WTC11 (cell line): ENCODE data around the gene CAMTA1. TPM values are rescaled to one million over a fixed set of nuclear protein-coding genes. Genes with fewer than 3 reads are reported as not detected.

Source experiments
- ATAC-seq: fragments of 200-7000 bp; cut with Tn5 transposase; 2 replicates; pipeline ENCODE4 v1.10.0; 2021; ENCODE audit warnings: mild to moderate bottlenecking, moderate library complexity
- CTCF ChIA-PET: fragments of 300-600 bp; sonication (Branson Sonifier 250); formaldehyde crosslinking; loops from one replicate; lab custom pipeline; 2021; ENCODE audit warnings: antibody characterized with exemption; lab: Charles Lee
- POLR2A ChIA-PET: fragments of 350-600 bp; sonication (Branson Sonifier 250); formaldehyde crosslinking; loops from one replicate; lab custom pipeline; 2021; ENCODE audit warnings: antibody characterized with exemption; lab: Charles Lee
- DNase-seq: peaks from one replicate; pipeline ENCODE4 v3.0.0; 2021; ENCODE audit warnings: low spot score
- H3K27ac Mint-ChIP-seq: 2 replicates; pipeline ENCODE4 v1.8.0; 2021; ENCODE audit warnings: mixed read lengths
- H3K27me3 Mint-ChIP-seq: 2 replicates; pipeline ENCODE4 v1.8.0; 2021; ENCODE audit warnings: low read depth, mild to moderate bottlenecking, moderate library complexity, mixed read lengths
- H3K36me3 Mint-ChIP-seq: 2 replicates; pipeline ENCODE4 v1.8.0; 2021; ENCODE audit warnings: mixed read lengths
- H3K4me1 Mint-ChIP-seq: 2 replicates; pipeline ENCODE4 v1.8.0; 2022; ENCODE audit warnings: mixed read lengths
- H3K4me3 Mint-ChIP-seq: 2 replicates; pipeline ENCODE4 v1.8.0; 2021; ENCODE audit warnings: mild to moderate bottlenecking, moderate library complexity, mixed read lengths
- H3K9me3 Mint-ChIP-seq: 2 replicates; pipeline ENCODE4 v1.8.0; 2021; ENCODE audit warnings: mixed read lengths
- CREB1 ChIP-seq: sonication (generic); formaldehyde crosslinking; IDR thresholded peaks from 2 replicates; pipeline ENCODE4 v1.8.0; 2023; ENCODE audit warnings: mild to moderate bottlenecking, missing genetic modification reagents
- ESRRA ChIP-seq: sonication (generic); formaldehyde crosslinking; IDR thresholded peaks from 2 replicates; pipeline ENCODE4 v1.8.1; 2022; ENCODE audit warnings: mild to moderate bottlenecking, missing genetic modification reagents, borderline replicate concordance
- GTF2I ChIP-seq: fragments of 250-450 bp; sonication (Bioruptor Pico); conservative IDR thresholded peaks from 2 replicates; pipeline ENCODE4 v1.4.0; 2021; ENCODE audit warnings: mild to moderate bottlenecking
- MYBL2 ChIP-seq: sonication (generic); formaldehyde crosslinking; IDR thresholded peaks from 2 replicates; pipeline ENCODE4 v1.8.1; 2023; ENCODE audit warnings: mild to moderate bottlenecking, moderate library complexity, missing genetic modification reagents
- NR2C2 ChIP-seq: sonication (generic); formaldehyde crosslinking; IDR thresholded peaks from 2 replicates; pipeline ENCODE4 v1.8.0; 2022; ENCODE audit warnings: mild to moderate bottlenecking, missing genetic modification reagents
- NR3C1 ChIP-seq: sonication (generic); formaldehyde crosslinking; conservative IDR thresholded peaks from 2 replicates; pipeline ENCODE4 v1.8.1; 2023; ENCODE audit warnings: low read depth, mild to moderate bottlenecking, missing genetic modification reagents
- PRRX2 ChIP-seq: fragments of 250-450 bp; sonication (Bioruptor Pico); IDR thresholded peaks from 2 replicates; pipeline ENCODE4 v1.8.0; 2021; ENCODE audit warnings: mild to moderate bottlenecking
- RORB ChIP-seq: fragments of 250-450 bp; sonication (Bioruptor Pico); IDR thresholded peaks from 2 replicates; pipeline ENCODE4 v1.9.0; 2021; ENCODE audit warnings: mild to moderate bottlenecking
- SMAD3 ChIP-seq: sonication (generic); formaldehyde crosslinking; IDR thresholded peaks from 2 replicates; pipeline ENCODE4 v1.8.0; 2022; ENCODE audit warnings: missing genetic modification reagents, mild to moderate bottlenecking, borderline replicate concordance
- SMAD4 ChIP-seq: sonication (generic); formaldehyde crosslinking; IDR thresholded peaks from 2 replicates; pipeline ENCODE4 v1.8.0; 2022; ENCODE audit warnings: mild to moderate bottlenecking, missing genetic modification reagents
- SOX15 ChIP-seq: fragments of 250-450 bp; sonication (Bioruptor Pico); IDR thresholded peaks from 2 replicates; pipeline ENCODE4 v1.9.0; 2021; ENCODE audit warnings: mild to moderate bottlenecking
- SP1 ChIP-seq: sonication (generic); formaldehyde crosslinking; conservative IDR thresholded peaks from 2 replicates; pipeline ENCODE4 v1.8.1; 2022; ENCODE audit warnings: missing genetic modification reagents
- TP53 ChIP-seq: sonication (generic); formaldehyde crosslinking; IDR thresholded peaks from 2 replicates; pipeline ENCODE4 v1.8.1; 2023; ENCODE audit warnings: mild to moderate bottlenecking, missing genetic modification reagents
- ZNF416 ChIP-seq: fragments of 250-450 bp; sonication (Bioruptor Pico); IDR thresholded peaks from 2 replicates; pipeline ENCODE4 v1.9.0; 2021; ENCODE audit warnings: mild to moderate bottlenecking, inconsistent platforms
- ZNF423 ChIP-seq: fragments of 250-450 bp; sonication (Bioruptor Pico); IDR thresholded peaks from 2 replicates; pipeline ENCODE4 v2.1.2; 2022; ENCODE audit warnings: mild to moderate bottlenecking, moderate library complexity
- total RNA-seq: library from RNA; stranded (reverse); gene quantifications from 3 replicates; pipeline ENCODE4 v1.2.3, GENCODE V29; 2021
- TF ChIP-seq, protein P1 (sequence below): sonication (generic); formaldehyde crosslinking; IDR thresholded peaks from 2 replicates; pipeline ENCODE4 v1.8.1; 2022; ENCODE audit warnings: missing genetic modification reagents, borderline replicate concordance
- TF ChIP-seq, protein P2 (sequence below): sonication (generic); formaldehyde crosslinking; IDR thresholded peaks from 2 replicates; pipeline ENCODE4 v1.8.0; 2023; ENCODE audit warnings: missing genetic modification reagents, mild to moderate bottlenecking, borderline replicate concordance
- TF ChIP-seq, protein P3 (sequence below): sonication (generic); formaldehyde crosslinking; IDR thresholded peaks from 2 replicates; pipeline ENCODE4 v1.8.1; 2022; ENCODE audit warnings: mild to moderate bottlenecking, moderate library complexity, missing genetic modification reagents

CAMTA1 gene
- total RNA-seq, 1 experiment from 2014 or later: 86.4 TPM

DNA sequence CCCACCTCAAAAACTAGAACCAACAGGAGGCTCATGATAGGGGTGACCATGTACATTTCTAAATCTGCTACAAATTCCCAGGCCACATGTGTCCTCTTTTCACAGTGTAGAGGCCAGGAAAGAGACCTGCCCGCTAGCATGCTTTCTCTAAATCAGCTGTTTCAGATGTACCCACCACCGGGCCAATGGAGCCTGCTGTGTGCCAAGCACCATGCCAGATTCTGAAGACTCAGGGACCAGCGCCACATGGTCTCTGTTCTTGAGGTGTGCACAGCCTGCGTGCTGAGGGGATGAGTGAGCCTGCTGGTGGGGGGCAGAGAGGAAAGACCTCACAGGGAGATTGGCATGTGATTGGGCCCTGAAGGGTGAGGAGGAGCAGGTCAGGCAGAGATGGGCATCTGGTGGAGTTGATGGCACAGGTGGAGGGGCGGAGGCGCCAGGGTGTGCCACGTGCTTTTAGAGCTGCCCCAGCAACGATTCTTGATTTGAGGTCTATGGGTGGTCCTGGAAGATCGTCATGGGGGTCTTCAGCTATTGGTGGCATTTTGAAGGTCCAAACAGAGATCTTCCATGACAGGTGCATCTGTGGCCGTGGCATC is 500.7 kb downstream of the CAMTA1 start:
- TF ChIP-seq RORB (CRISPR knock-in tag) (no peak), SP1 (CRISPR knock-in tag) (no peak), ESRRA (CRISPR knock-in tag) (no peak), ZNF423 (CRISPR knock-in tag) (no peak), TP53 (CRISPR knock-in tag) (no peak), NR2C2 (no peak), SOX15 (CRISPR knock-in tag) (no peak), MYBL2 (CRISPR knock-in tag) (no peak)
- Mint-ChIP-seq H3K36me3 (no peaks in the 10 kb centered on the region), H3K27me3 (no peaks in the 10 kb centered on the region; the same call in 1 of the 2 replicates), H3K9me3 (peaks cover 10% of the 10 kb centered on the region), H3K4me1 (peaks cover 25% of the 10 kb centered on the region), H3K4me3 (no peak overlapping the region), H3K27ac (no peak overlapping the region)
- ChIA-PET POLR2A (no interaction called here), CTCF (interaction anchor here (0.7 kb wide), 1 partner anchor 13 kb away, joined by 3 read pairs; no protein-coding TSS in a partner anchor)
- DNase-seq (no peak), ATAC-seq (no peak)

DNA sequence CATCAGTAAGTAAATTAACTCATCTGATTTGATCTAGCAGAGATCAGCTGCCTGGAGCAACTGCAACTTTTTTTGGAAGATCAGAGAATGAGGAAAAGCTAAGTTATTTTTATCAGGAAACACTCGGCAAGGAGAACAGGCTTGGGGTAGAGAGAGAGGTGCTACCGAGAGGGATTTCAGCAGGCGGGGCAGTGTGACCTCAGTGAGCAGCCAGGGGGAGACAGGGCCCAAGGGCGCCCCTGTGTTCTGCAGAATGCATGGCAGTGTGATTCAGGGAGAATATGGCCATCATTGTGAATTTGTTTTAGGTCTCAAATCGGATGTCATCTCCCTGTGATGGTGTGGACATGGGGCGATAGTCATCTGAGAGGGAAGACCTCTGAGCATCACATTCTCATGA is 501.8 kb downstream of the CAMTA1 start:
- POLR2A ChIA-PET: no interaction called here
- 0 out of 2 replicates have a peak, but pooled peaks have one; percentile 35 for ATAC-seq
- H3K27me3 Mint-ChIP-seq: no peaks in the 10 kb centered on the region; the same call in 1 of the 2 replicates
- H3K4me1 Mint-ChIP-seq: peaks cover 19% of the 10 kb centered on the region
- CTCF ChIA-PET: interaction anchor here (0.7 kb wide), 1 partner anchor 12 kb away, joined by 3 read pairs; no protein-coding TSS in a partner anchor
- DNase-seq: no peak
- TF ChIP-seq, protein P1, sequence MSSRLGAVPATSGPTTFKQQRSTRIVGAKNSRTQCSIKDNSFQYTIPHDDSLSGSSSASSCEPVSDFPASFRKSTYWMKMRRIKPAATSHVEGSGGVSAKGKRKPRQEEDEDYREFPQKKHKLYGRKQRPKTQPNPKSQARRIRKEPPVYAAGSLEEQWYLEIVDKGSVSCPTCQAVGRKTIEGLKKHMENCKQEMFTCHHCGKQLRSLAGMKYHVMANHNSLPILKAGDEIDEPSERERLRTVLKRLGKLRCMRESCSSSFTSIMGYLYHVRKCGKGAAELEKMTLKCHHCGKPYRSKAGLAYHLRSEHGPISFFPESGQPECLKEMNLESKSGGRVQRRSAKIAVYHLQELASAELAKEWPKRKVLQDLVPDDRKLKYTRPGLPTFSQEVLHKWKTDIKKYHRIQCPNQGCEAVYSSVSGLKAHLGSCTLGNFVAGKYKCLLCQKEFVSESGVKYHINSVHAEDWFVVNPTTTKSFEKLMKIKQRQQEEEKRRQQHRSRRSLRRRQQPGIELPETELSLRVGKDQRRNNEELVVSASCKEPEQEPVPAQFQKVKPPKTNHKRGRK (CRISPR knock-in tag): no peak
- TF ChIP-seq SMAD4 (CRISPR knock-in tag) (no peak), NR3C1 (CRISPR knock-in tag) (no peak), GTF2I (CRISPR knock-in tag) (no peak), ZNF416 (CRISPR knock-in tag) (no peak), CREB1 (CRISPR knock-in tag) (no peak), SMAD3 (CRISPR knock-in tag) (no peak), PRRX2 (no peak)
- TF ChIP-seq, protein P2, sequence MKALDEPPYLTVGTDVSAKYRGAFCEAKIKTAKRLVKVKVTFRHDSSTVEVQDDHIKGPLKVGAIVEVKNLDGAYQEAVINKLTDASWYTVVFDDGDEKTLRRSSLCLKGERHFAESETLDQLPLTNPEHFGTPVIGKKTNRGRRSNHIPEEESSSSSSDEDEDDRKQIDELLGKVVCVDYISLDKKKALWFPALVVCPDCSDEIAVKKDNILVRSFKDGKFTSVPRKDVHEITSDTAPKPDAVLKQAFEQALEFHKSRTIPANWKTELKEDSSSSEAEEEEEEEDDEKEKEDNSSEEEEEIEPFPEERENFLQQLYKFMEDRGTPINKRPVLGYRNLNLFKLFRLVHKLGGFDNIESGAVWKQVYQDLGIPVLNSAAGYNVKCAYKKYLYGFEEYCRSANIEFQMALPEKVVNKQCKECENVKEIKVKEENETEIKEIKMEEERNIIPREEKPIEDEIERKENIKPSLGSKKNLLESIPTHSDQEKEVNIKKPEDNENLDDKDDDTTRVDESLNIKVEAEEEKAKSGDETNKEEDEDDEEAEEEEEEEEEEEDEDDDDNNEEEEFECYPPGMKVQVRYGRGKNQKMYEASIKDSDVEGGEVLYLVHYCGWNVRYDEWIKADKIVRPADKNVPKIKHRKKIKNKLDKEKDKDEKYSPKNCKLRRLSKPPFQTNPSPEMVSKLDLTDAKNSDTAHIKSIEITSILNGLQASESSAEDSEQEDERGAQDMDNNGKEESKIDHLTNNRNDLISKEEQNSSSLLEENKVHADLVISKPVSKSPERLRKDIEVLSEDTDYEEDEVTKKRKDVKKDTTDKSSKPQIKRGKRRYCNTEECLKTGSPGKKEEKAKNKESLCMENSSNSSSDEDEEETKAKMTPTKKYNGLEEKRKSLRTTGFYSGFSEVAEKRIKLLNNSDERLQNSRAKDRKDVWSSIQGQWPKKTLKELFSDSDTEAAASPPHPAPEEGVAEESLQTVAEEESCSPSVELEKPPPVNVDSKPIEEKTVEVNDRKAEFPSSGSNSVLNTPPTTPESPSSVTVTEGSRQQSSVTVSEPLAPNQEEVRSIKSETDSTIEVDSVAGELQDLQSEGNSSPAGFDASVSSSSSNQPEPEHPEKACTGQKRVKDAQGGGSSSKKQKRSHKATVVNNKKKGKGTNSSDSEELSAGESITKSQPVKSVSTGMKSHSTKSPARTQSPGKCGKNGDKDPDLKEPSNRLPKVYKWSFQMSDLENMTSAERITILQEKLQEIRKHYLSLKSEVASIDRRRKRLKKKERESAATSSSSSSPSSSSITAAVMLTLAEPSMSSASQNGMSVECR (CRISPR knock-in tag): no peak
- TF ChIP-seq, protein P3, sequence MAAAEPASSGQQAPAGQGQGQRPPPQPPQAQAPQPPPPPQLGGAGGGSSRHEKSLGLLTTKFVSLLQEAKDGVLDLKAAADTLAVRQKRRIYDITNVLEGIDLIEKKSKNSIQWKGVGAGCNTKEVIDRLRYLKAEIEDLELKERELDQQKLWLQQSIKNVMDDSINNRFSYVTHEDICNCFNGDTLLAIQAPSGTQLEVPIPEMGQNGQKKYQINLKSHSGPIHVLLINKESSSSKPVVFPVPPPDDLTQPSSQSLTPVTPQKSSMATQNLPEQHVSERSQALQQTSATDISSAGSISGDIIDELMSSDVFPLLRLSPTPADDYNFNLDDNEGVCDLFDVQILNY: no peak
- H3K4me3 Mint-ChIP-seq: no peak overlapping the region
- H3K36me3 Mint-ChIP-seq: no peaks in the 10 kb centered on the region
- no peak overlapping the region for H3K27ac Mint-ChIP-seq
- H3K9me3 Mint-ChIP-seq: peaks cover 10% of the 10 kb centered on the region
